Left ventricle myocardium superior (tissue), 1 donor: ENCODE data around the gene CNP. TPM values are rescaled to one million over a fixed set of nuclear protein-coding genes. Genes with fewer than 3 reads are reported as not detected.
A peak's percentile ranks its signal among the peaks of the same experiment; 100 is the strongest.

Experiments
- ATAC-seq: fragments of 200-7000 bp; cut with Tn5 transposase; one replicate; pipeline ENCODE4 v1.9.1; 2020; ENCODE audit warnings: mild to moderate bottlenecking, moderate library complexity
- DNase-seq: peaks from one replicate; pipeline ENCODE4 v3.0.0-alpha.2; 2020
- intact Hi-C: fragments of 100-400 bp; cut with micrococcal nuclease; formaldehyde crosslinking; loops from one replicate; pipeline ENCODE4 v1.11.0; 2022
- total RNA-seq: library from RNA; stranded (reverse); fragmentation: NEBNext Ultra II Directional; extraction: Animal tissue kit (Norgen Biotek cat#: 25700); gene quantifications from one replicate; pipeline ENCODE4 v1.2.1, GENCODE V29; 2021
- donor health status: DM: no; HTN: yes; CAD: no; lungs with severe emphysema.

CNP gene
- total RNA-seq, 1 donor from 2014 or later: 28.6 TPM

DNA sequence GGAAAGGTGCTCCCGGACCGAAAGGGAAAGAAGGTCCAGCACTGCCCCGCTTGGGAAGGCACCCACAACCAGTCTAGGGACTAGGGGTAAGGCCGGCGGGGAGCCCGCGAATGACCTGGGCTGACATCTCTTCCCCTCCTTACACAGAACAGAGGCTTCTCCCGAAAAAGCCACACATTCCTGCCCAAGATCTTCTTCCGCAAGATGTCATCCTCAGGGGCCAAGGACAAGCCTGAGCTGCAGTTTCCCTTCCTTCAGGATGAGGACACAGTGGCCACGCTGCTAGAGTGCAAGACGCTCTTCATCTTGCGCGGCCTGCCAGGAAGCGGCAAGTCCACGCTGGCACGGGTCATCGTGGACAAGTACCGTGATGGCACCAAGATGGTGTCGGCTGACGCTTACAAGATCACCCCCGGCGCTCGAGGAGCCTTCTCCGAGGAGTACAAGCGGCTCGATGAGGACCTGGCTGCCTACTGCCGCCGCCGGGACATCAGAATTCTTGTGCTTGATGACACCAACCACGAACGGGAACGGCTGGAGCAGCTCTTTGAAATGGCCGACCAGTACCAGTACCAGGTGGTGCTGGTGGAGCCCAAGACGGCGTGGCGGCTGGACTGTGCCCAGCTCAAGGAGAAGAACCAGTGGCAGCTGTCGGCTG, 1.5 kb downstream of the CNP start:
- ATAC-seq (no peak), DNase-seq (peak; percentile 32)
- intact Hi-C loops: no loop called here

DNA sequence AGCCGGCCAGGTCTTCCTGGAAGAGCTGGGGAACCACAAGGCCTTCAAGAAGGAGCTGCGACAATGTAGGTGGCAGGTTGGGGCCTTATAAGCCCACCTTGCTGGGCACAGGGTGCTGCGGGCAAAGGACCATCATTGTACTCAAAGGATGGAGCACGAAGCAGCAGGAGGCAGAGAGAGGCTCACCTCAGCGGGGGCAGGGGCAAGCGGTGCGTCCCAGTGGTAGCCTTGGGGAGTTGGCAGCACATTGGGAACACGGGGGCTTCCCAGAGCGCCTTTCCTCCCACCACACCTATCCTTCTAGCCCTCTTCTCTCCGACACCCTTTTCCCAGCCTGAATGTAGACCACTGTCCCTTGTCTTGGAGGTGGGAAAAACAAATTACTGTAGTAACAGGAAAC, 2.1 kb downstream of the CNP start:
- intact Hi-C loops: no loop called here
- ATAC-seq (no peak), DNase-seq (no peak)

DNA sequence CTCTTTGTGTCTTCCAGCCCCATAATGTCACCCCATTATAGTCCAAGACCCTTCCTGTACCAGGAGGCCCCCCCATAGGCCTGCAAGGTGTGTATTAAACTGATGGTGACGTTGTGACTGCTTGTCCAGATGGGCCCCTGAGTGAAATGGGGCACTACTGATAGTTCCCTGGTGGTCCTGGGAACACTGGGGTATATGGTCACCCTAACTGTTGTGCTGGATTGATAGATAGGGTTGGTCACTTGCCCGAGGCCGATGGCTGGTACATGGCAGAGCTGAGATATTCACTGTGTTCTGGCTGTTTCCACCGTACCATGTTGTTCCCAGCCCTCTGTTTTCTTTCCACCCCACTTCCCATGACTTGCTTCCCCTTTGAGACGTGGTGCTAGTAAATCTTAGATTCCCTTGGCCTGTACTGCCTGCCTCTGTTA, 4.3 kb downstream of the CNP start:
- intact Hi-C loops: no loop called here
- ATAC-seq (no peak), DNase-seq (no peak)

DNA sequence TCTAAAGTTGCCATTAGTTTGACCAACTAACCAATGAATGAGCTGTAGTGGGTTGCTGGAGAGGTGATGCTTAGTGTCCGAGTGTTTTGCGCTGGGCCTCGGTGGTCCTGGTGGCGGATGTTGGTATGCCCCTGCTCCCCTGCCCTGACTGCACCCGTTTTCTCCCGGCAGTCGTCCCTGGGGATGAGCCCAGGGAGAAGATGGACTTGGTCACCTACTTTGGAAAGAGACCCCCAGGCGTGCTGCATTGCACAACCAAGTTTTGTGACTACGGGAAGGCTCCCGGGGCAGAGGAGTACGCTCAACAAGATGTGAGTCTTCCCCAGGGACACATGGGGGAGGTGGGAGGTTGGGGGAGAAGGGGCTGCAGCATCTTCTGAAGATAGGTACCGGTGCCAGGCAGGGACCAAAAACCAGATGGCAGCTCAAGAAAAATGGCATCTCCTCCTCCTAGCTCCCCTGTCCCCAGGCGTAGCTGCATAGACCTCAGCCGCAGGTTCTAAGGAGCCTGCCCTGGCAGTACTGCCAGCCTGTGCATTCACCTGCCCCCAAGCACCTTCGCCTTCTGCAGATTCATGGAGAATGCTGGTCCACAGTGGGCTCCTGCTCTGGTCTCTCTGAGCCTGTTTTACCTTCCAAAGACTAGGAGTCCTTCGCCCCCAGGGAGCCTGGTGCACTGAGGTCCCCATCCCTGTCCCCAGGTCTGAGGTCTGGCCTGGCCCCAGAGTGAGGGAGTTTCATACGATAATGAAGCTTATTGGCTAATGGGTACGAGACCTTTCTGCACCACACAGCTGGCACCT, 5.3 kb downstream of the CNP start:
- intact Hi-C loops: no loop called here
- ATAC-seq (no peak), DNase-seq (no peak)

DNA sequence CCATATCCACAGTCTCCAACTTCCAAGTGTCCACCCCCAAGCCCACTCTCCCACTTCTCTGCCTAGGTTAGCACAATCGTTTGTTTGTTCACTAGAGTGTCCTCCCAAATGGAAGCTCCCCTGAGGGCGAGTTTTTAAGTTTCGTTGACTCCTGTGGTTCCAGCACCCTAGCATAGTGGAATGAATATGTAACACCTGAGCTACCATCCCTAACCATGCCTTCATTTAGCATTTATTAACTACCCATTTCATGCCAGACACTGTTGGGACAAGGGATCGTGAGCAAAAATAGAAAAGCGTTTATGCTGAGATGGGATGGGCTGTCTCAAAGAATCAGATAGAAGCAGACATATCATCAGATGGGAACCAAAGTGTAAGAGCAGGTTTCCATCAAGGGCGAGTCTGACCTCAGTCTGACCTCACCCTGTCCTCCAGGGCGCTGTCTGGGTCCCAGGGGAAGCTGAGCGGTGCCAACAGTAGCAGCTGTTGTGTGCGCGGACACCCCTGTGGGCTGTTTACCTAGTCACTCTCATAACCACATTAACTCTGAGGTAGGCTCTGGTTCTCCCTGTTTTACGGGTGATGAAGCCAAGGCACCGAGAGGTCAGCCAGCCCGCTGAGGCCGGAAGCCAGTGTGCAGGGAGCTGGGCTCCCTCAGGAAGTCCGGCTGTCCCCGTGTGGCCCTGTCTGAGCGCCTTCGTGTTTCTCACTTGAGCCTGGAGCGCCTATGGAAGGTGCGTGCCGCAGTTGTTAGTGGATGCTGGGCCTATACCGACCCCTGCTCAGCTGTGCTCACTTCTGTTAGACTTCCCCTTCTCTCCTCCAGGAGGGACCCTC, 6.2 kb downstream of the CNP start:
- intact Hi-C loops: no loop called here
- ATAC-seq: peak; percentile 52
- DNase-seq: peak; percentile 62

DNA sequence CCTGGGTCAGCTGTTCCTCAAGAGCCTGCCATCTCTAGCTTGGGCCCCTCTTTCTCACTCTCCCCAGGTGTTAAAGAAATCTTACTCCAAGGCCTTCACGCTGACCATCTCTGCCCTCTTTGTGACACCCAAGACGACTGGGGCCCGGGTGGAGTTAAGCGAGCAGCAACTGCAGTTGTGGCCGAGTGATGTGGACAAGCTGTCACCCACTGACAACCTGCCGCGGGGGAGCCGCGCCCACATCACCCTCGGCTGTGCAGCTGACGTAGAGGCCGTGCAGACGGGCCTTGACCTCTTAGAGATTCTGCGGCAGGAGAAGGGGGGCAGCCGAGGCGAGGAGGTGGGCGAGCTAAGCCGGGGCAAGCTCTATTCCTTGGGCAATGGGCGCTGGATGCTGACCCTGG, 6.8 kb downstream of the CNP start:
- intact Hi-C loops: no loop called here
- DNase-seq (peak; percentile 35), ATAC-seq (no peak)

DNA sequence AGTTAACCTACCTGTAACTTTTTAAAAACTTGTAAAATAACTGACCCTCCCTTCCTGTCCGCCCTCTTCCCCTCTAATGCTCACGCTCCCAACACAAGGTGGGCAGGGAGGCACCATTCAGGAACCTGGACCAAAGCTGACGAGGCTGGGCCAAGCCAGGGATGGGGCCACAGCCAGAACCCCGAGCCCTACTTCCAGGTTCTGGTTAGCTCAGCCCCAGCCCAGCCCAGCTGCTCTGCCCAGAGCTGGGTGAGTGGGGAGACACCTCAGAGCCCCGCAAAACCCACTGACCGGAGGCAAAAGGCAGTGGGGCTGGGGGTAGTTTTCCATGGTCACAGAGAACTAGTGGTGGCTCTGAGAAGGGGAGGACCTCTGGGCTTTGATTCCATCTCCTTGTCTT, 7.4 kb downstream of the CNP start:
- ATAC-seq: no peak
- intact Hi-C loops: no loop called here
- DNase-seq: no peak

DNA sequence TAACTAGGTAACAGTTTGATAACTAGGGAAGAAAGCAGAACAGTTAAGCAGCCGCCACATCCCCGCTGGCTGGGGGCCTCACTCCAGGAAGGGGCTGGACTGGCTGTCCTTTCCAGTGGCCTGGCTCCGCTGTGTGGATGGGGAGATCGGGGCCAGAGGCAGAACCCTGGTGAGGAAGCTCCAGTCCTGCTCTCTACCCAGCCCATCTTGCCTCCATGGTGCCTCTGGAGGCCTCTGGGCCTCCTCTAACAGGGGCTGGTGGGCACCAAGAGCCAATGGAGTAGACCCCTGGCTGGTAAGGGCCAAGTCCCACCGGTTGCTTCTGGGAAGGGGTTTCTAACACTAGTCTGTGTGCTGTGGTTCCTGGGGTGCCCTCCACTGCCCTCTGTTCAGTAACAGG, 8.1 kb downstream of the CNP start:
- DNase-seq (no peak), ATAC-seq (no peak)
- intact Hi-C loops: no loop called here

DNA sequence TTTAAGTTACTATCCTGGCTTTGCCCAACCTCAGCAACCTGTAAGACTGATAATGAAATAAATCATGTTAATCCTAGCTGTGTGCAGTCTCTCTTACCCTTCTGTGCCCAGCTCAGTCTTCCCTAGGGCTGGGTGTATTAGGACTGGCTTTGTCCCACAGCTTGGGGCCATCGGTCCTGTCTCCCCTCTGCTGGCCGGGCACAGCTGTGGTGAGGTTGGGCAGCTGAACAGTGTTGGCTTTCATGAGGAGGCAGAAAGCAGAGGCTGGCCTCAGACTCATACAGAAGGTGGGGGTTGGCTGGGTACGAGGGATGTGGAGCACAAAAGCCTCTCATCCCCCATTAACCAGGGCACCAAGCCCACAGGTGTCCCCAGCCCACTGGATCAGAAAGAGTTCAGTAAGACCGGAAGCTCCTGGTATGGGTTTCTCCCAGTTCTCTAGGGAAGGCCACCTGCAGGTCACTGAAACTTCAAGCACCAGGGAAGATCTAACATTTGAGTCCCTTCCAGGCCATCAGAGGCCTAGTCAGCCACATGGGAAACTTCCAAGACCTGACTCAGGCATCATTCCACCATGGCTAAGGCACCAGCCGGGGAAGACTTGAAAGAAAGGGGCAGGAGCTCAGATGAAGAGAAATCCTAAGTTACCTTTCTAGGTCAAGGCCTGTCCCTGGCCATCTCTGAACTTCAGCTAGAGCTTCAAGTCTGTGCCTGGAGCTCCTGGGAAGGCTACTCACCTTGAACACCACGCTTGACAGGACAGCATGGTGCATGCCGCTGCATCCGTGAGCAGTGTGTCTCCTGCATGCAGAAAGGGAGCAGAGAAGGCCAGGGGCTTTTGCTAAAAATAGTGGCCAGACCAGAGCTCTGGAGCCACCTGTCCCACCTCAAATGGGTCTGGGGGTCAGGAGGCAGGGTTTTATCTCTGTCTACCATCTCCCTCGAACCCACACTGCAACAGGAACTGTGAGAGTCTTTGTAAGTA, 8.8 kb downstream of the CNP start:
- ATAC-seq: no peak
- intact Hi-C loops: no loop called here
- no peak for DNase-seq

DNA sequence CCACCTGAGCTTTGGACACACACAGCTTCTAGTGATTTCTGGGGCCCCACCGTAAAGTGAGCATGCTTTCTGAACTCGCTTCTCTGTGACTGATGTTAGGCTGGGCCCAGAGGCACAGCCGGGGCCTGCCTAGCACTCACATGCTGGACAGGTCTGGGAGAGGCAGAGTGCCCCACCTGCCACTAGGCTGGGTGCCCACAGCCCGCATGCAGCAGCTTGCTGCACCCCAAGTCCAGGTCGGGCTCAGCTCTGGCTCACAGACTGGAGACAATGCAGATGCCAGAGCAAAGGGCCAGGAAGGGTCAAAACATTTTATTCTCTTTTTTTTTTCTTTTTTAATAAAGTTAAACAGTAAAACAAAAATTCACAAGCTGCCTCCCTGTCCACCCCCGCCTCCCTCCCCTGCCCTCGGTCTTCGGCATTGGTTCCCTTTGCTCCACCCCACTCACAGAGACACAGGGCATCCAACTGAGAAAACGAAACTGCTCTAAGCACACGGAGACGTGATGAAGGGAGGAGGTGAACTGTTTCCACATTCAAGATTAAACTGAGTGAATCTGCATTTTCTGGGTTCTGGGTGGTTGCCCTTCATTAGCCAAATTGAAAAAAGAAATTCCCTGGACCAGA, 9.7 kb downstream of the CNP start:
- peak; percentile 36 for ATAC-seq
- DNase-seq: no peak
- intact Hi-C loops: no loop called here

DNA sequence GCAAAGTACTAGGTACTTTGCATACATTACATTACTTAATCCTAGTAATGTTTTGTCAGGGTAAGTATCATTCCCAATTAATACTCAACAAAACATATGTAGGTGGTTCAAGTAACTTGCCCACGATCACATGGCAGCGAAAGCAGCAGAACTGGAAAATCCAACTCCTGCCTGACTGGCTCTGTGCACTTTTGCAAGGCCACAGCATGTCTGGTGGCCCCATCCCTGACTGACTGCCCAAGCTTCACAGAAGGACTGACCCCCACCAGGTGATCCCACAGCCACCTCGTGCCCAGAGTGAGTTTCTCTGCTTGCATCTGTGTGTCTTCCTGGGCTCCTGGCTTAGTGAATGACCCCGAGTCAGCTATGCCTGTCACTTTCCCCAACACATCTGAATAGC, 11.4 kb downstream of the CNP start:
- DNase-seq (no peak), ATAC-seq (no peak)
- intact Hi-C loops: no loop called here

DNA sequence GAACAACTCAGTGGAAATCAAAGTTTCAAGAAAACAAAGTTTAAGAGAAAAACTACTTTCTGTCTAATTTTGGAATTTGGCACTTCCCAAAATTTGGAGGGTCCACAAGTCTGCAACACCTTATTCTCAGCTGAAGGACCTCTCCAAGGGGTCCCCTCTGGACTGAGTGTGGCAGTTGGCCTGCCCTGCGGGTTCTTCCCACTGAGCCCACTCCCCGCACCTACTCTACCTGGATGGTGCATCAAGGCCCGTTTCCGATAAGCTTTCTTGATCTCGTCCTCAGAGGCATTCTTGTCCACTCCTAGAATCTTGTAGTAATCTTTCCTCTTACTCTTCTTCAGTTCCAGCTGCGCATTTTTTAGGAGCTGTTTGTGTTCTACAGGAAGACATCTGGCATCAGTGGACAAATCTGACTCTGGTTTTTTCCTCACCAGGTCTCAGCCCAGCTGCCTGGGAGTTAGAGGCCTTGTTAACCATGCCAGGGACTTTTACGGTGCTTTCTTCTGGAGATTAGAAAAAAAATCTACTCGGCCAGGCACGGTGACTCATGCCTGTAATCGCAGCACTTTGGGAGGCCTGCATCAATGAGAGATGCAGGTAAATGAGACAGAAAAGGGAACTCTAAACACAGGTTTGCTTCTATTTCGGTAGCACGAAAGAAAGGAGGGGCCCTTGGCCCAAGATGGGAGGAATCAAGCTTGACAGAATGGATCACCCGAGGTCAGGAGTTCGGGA, 15.6 kb downstream of the CNP start:
- ATAC-seq (no peak), DNase-seq (no peak)
- intact Hi-C loops: no loop called here

DNA sequence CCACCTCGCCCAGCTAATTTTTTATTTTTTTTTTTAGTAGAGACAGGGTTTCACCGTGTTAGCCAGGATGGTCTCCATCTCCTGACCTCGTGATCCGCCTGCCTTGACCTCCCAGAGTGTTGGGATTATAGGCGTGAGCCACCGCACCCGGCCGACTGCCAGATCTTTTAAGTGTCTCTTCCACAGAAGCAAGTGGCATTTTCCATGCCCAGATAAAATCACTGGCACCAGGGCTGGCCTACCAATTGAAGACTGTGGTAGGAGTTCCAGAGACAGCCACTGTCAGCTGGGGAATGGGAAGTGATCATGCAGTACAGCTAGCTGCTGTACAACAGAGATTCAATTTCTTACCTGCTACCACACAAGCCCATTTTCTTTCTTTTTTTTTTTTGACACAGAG, 17.9 kb downstream of the CNP start:
- ATAC-seq (peak; percentile 54), DNase-seq (no peak)
- intact Hi-C loops: no loop called here

DNA sequence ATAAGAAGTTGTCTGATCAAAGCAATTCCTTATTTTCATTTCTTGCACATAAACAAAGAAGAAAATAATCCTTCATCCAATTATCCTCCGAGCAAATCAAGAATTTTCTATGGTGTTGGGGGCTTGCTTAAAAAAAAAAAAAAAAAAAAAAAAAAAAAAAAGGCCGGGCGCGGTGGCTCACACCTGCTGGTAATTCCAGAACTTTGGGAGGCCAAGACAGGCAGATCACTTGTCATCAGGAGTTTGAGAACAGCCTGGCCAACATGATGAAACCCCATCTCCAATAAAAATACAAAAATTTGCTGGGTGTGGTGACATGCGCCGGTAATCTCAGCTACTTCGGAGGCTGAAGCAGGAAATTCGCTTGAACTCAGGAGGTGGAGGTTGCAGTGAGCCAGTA, 19.3 kb downstream of the CNP start:
- DNase-seq (no peak), ATAC-seq (no peak)
- intact Hi-C loops: no loop called here

DNA sequence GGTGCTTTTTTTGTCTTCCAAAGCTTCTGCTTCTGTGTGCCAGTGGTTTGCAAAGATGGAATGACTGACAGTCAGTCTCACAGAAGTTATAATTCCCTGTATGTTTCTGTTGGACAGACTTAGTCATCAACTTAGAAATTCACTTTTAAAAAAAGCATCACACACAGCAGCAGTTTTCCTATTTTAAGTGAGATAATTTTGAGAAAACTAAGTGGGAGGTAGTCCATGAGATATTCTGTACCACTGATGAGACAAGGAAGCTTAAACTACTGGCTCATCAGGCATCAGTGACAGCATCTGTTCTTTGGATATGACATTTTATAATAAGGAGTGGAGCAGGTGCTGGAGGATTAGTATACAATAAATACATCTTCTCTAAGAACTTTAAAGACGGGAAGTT, 20.0 kb downstream of the CNP start:
- DNase-seq (no peak), ATAC-seq (no peak)
- intact Hi-C loops: no loop called here

DNA sequence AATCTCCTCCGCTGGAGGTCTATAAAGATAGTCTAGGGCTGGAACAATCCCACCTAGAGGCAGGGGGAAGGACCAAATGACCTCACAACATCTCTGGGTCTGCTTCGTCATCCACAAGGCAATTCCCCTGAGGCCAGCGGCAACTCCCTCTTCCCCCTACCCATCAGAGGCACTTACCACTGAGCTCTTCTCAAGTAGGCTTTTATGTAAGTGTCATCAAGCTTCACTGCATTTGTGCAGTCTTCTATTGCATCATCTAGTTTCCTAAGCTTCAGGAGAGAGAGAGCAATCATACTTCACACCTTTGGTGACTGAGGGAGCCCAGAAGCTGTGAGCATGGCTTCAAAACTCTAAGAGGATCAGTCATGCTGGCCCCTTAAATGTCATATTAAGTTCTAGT, 21.0 kb downstream of the CNP start:
- DNase-seq (no peak), ATAC-seq (no peak)
- intact Hi-C loops: no loop called here

DNA sequence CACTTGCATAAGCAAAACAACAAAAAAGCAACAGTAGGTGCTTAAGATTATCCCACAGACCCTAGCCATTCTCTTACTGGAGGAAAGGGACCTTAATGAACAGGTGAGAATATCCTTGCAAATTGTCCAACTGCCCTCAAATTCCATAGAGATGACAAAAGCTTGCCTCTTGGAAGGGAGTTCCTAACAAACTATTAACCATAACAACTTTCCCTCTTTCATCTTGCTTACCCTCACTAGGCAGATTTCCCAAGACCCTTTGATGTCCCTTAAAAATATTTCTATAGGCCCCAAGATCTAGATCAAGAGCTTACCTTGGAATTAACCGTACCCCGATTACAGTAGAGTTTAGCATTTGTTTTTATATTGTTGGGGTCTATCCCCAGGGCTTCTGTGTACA, 21.8 kb downstream of the CNP start:
- ATAC-seq: no peak
- intact Hi-C loops: no loop called here
- DNase-seq: no peak
